HG03196 (cell line): ENCODE results near the gene SDF2L1.
"Not testable (repeated sequence)": the region's sequence is repeated elsewhere in the genome, so short reads cannot be mapped to it uniquely, and the experiment has no call there.

Experiments
- ATAC-seq: cut with Tn5 transposase; IDR thresholded peaks from one replicate; pipeline ENCODE4 v1.9.1; 2021; ENCODE audit not compliant: unreplicated experiment

SDF2L1 gene

GRCh38 chr22:21659864-21660525, 17.9 kb downstream of the SDF2L1 start:
- ATAC-seq, result no peak

GRCh38 chr22:21660904-21661303, 18.8 kb downstream of the SDF2L1 start:
- no peak for ATAC-seq

DNA sequence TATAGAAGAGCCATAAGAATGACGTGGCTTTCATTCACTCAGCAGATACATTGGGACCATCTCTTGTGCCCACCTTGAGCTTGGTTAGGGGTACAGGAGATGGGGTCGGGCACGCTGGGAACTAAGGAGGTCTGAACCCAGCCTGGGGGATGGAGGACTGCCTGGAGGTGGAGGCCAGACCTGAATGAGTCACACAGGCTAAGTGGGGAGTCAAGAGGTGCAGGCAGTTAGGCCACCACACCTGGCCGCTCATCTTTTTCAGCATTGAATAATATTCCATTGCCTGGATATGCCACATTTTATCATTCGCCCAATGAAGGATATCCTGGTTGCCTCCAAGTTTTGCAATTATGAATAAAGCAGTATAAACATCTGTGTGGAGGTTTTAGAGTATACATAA, 19.9 kb downstream of the SDF2L1 start:
- no peak for ATAC-seq

DNA sequence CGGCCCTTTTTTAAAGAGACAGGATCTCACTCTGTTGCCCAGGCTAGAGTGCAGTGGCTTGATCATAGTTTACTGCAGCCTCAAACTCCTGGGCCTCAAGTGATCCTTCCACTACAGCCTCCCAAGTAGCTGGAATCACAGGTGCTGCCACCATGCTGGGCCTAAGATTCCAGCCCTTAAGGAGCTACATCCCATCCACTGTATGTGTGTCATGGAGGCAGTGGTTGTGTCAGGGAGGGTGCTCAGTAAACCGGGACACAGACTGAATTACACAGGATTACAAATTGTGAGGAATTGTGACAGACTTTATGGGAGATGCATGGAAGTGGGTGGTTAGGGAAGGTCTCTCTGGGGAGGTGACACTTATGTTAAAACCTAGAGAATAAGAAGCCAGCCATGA, 21.6 kb downstream of the SDF2L1 start:
- no peak for ATAC-seq

DNA sequence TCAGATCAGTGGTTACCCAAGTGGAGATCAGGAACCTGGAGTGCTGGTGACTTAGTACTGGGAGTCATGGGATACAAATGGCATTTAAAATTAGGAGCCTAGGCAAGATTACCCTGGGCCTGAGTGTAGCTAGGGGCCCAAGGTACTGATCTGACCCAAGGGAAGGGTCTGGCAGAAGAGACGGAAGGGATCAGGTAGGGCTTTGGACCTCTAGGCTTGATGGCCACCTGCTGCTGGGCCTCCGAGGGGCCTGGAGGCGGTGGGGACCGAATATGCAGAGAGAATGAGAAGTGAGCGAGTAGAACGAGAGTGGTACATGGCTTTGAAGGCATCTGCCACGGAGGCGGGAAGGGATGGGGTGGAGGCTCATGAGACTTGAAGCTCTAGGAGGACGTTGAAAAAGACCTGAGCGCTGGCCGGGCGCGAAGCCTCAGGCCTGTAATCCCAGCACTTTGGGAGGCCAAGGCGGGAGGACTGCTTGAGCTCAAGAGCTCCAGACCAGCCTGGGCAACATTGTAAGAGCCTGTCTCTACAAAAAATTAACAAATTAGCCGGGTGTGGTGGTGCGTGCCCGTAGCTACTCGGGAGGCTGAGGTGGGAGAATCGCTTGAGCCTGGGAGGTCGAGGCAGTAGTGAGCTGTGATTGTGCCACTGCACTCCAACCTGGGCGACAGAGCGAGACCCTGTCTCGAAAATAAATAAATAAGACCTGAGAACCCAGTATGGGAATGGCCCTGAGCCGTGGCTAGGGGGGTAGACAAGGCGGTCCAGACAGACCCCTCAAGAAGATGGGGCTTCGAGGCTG, 23.1 kb downstream of the SDF2L1 start:
- ATAC-seq, result no peak

DNA sequence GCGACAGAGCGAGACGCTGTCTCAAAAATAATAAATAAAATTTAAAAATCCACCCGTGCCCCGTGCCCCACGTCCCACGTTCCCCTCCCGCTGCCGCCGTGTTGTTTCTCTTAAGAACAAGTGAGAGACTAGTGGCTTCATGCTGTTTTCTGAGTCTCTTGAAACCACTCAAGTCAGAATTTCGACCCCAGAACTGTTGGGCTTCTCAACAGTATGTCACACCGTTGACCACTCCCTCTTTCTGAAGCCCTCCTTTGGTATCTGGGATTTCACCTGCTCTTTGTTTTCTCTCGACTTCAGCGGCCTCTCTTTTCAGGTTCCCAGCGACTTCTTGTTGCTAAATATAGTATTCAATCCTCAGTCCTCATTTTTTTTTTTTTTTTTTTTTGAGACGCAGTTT, 24.7 kb downstream of the SDF2L1 start:
- no peak for ATAC-seq

DNA sequence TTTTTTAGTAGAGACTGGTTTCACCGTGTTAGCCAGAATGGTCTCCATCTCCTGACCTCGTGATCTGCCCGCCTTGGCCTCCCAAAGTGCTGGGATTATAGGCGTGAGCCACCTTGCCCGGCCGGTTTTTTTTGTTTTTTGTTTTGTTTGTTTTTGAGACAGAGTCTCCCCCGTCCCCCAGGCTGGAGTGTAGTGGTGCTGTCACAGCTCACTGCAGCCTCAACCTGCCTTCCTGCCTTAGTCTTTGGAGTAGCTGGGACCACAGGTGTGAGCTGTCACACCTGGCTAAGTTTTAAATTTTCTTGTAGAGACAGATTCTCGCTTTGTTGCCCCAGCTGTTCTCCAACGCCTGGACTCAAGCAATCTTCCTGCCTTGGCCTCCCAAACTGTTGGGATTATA, 26.9 kb downstream of the SDF2L1 start:
- no peak for ATAC-seq

- no peak for ATAC-seq
These were observed 30.1 kb downstream of the SDF2L1 start for GRCh38 chr22:21672107-21672629.

GRCh38 chr22:21673534-21674321, 31.6 kb downstream of the SDF2L1 start:
- ATAC-seq, result no peak

GRCh38 chr22:21674638-21675245, 32.6 kb downstream of the SDF2L1 start:
- ATAC-seq, result no peak

- ATAC-seq, result no peak
These were observed 35.7 kb downstream of the SDF2L1 start for GRCh38 chr22:21677606-21678443.

GRCh38 chr22:21678842-21679241, 36.7 kb downstream of the SDF2L1 start:
- ATAC-seq, result not testable (repeated sequence)

DNA sequence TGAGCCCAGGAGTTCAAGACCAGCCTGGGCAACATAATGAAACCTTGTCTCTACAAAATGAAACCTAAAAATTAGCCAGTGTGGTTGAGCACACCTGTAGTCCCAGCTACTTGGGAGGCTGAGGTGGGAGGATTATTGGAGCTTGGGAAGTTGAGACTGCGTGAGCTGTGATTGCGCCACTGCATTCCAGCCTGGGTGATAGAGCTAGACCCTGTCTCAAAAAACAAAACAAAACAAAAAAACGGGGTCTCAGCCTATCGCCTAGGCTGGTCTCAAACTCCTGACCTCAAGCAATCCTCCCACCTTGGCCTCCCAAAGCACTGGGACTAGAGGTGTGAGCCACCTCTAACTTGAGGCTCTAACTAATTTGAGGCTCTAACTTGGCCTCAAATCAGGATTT, 37.3 kb downstream of the SDF2L1 start:
- ATAC-seq, result no peak

GRCh38 chr22:21680830-21681565, 38.9 kb downstream of the SDF2L1 start:
- no peak for ATAC-seq

- no peak for ATAC-seq
These were observed 39.7 kb downstream of the SDF2L1 start for GRCh38 chr22:21681566-21682370.

GRCh38 chr22:21682385-21683175, 40.5 kb downstream of the SDF2L1 start:
- ATAC-seq, result no peak

GRCh38 chr22:21683401-21683811, 41.3 kb downstream of the SDF2L1 start:
- no peak for ATAC-seq
